Measurements from ENCODE around the gene EXOC6.

DNA sequence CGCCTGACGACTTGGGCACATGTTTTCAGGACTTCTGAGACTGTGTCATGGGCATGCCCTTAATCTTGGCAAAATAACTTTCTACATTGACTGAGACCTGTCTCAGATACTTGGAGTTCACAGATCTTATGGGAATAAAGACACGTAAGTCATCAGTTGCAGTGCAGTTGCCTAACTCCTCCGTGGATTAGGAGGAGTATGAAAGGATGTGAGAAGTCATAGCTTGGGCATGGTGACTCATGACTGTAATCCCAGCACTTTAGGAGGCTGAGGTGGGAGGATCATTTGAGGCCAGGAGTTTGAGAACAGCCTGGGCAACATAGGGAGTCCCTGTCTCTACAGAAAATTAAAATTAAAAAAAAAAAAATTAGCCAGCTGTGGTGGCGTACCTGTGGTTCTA lies 49.6 kb downstream of the EXOC6 start:
- no peak for TF ChIP-seq CTCF (IDR thresholded peaks at IDR 0.05)
- no peak for TF ChIP-seq POLR2A (IDR thresholded peaks at IDR 0.05)
- no peak for TF ChIP-seq EP300 (IDR thresholded peaks at IDR 0.05)
